Measurements from ENCODE around the gene DUSP22.

DUSP22 gene

DNA sequence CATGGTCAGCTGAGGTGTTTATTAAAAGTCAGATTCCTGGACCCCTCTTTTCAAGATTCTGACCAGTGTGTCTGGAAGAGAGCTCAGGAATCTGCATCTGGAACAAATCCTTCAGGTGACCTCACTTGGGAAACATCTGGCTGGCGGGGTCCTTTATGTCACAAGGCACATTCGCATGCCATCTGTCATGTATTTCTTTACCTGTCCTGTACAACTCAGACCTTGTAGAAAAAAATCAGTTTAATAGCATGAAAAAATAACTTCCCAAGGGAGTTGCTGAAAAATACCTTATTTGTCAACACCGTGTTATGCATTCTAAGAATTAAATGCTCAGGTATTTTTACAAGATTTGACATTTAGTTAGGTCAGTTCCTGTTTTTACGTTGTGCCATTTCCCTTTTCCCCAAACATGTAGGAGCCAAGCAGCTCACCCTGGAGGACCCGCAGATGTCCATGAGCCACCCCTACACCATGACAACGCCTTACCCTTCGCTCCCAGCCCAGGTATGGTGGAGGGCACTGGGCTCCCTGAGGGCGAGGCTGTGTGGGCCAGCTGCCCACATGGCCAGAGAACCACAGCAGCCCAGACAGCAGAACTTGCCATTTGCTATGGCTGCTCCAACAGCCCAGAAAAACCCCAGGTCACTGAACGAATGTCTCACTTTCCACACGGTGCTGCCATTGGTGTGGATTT, 103.3 kb downstream of the DUSP22 start:
- DNase-seq (ENCODE audit: low spot score), result no peak

- DNase-seq (ENCODE audit: low spot score), result no peak
These were observed 103.8 kb downstream of the DUSP22 start for GRCh38 chr6:396126-396520.

DNA sequence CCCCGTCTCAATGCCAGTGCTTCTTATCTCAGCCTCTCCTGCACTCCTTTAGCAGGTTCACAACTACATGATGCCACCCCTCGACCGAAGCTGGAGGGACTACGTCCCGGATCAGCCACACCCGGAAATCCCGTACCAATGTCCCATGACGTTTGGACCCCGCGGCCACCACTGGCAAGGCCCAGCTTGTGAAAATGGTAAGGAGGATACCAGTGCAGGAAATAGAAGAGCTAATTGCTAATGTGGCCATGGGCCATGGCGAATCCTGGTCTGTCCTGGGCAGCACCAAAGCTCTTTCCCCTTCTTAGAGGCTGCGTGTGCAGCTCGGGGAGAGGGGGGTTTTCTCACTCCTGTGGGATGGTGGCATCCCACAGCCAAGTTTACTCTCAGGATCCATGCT, 104.8 kb downstream of the DUSP22 start:
- no peak for DNase-seq (ENCODE audit: low spot score)

GRCh38 chr6:397604-398003, 105.3 kb downstream of the DUSP22 start:
- DNase-seq (ENCODE audit: low spot score), result no peak

GRCh38 chr6:398065-398464, 105.8 kb downstream of the DUSP22 start:
- no peak for DNase-seq (ENCODE audit: low spot score)

GRCh38 chr6:398558-399078, 106.3 kb downstream of the DUSP22 start:
- DNase-seq (ENCODE audit: low spot score), result no peak

GRCh38 chr6:399785-400534, 107.7 kb downstream of the DUSP22 start:
- no peak for DNase-seq (ENCODE audit: low spot score)

DNA sequence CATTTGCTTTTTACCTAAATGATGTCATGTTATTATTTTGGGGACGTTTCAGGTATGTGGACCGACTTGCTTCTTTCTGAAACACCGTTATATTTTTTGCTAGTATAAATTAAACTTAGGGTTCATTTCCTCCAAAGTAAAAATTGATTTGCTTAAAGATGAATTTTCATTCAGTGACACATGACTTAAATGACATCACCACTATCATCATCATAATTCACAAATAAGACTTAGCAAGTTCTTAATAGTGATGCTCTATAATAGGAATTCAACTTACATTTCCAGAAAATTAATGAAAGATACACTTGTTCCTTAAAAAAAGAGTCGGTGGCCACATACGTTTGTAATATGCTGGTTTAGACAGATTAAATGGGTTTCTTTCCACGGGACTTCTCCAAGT, 108.5 kb downstream of the DUSP22 start:
- no peak for DNase-seq (ENCODE audit: low spot score)

Measured in HuH-7 (cell line).